Activated CD8-positive, alpha-beta memory T cell treated with anti-CD3 and anti-CD28 coated beads, Interleukin-2, amount 10 ng/mL, durations not matched to agents 7 days and 5 days (primary cell): ENCODE results near the gene ASZ1. TPM values are rescaled to one million over a fixed set of nuclear protein-coding genes. Genes with fewer than 3 reads are reported as not detected.
"Not testable (repeated sequence)": the region's sequence is repeated elsewhere in the genome, so short reads cannot be mapped to it uniquely, and the experiment has no call there.

Experiments
- ATAC-seq: fragments of 150-1000 bp; cut with Tn5 transposase; one replicate; pipeline ENCODE4 v1.10.0; 2021; ENCODE audit warnings: moderate library complexity
- CTCF ChIA-PET: fragments of 350-600 bp; sonication (Branson Sonifier 250); formaldehyde crosslinking; loops from one replicate; lab custom pipeline; 2021; ENCODE audit warnings: antibody characterized with exemption; lab: Charles Lee
- DNase-seq: peaks from one replicate; pipeline ENCODE4 v3.0.0-alpha.2; 2020
- H3K27ac Mint-ChIP-seq: one replicate; pipeline ENCODE4 v1.8.0; 2021; ENCODE audit warnings: mild to moderate bottlenecking, mixed read lengths
- H3K27me3 Mint-ChIP-seq: one replicate; pipeline ENCODE4 v1.8.0; 2021; ENCODE audit warnings: mixed read lengths
- H3K36me3 Mint-ChIP-seq: one replicate; pipeline ENCODE4 v1.8.0; 2021; ENCODE audit warnings: mild to moderate bottlenecking, mixed read lengths
- H3K4me1 Mint-ChIP-seq: one replicate; pipeline ENCODE4 v1.8.0; 2021; ENCODE audit warnings: mixed read lengths
- H3K4me3 Mint-ChIP-seq: one replicate; pipeline ENCODE4 v1.8.0; 2021; ENCODE audit warnings: mild to moderate bottlenecking, moderate library complexity, mixed read lengths
- H3K9me3 Mint-ChIP-seq: one replicate; pipeline ENCODE4 v1.8.0; 2022; ENCODE audit warnings: low read depth, mixed read lengths
- total RNA-seq, 2 experiments: library from RNA; stranded (reverse); gene quantifications; one replicate each; pipeline ENCODE4 v1.2.3, GENCODE V29; 2021

Gene ASZ1
- total RNA-seq, result not detected

GRCh38 chr7:117427258-117427701 is at the start of gene ASZ1:
ASZ1 (minus strand) TSS chr7:117427493; CDS start chr7:117427460, 33 bp downstream.
- H3K36me3 Mint-ChIP-seq, result no peaks in the 10 kb centered on the region
- ATAC-seq (no peak), DNase-seq (no peak)
- H3K27me3 Mint-ChIP-seq, result no peaks in the 10 kb centered on the region
- no peak within 1 kb of the TSS for H3K27ac Mint-ChIP-seq
- H3K4me1 Mint-ChIP-seq, result no peaks in the 10 kb centered on the region
- CTCF ChIA-PET, result no interaction called here
- H3K4me3 Mint-ChIP-seq, result no peak within 1 kb of the TSS
- H3K9me3 Mint-ChIP-seq, result peaks cover 2% of the 10 kb centered on the region

DNA sequence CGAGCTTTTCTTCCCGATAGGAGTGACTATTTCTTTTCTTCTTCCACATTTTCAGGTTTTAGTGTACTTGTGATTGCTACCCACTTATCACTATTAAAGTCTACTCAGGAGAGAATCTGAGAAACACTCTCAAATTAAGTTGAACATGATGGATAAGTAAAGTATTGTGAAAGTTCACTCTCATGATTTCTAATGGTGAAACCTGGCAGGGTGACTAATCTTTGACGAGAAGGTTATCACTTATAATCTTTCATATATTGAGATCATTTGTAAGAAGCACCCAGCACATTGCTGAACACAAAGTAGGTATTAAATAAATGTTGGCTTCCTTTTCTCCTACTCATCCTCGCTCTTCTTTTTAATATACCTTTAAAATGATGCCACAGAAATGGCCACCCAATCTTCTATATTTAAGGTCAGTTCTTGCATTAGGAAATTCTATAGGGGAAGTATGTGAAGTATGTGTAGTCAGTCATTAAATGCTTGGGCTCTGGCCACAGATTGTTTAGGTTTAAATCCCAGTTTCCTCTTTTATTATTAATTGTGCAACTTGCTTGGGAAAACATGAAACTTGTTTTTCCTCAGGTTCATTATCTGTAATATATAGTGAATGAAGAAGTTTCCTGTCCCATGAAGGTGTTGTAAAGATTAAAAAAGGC is 49.4 kb upstream of the ASZ1 start:
- Mint-ChIP-seq H3K9me3 (no peaks in the 10 kb centered on the region), H3K27me3 (peaks cover 27% of the 10 kb centered on the region), H3K4me3 (no peak overlapping the region), H3K27ac (no peak overlapping the region), H3K36me3 (no peaks in the 10 kb centered on the region), H3K4me1 (no peaks in the 10 kb centered on the region)
- DNase-seq (no peak), ATAC-seq (no peak)
- CTCF ChIA-PET, result no interaction called here

DNA sequence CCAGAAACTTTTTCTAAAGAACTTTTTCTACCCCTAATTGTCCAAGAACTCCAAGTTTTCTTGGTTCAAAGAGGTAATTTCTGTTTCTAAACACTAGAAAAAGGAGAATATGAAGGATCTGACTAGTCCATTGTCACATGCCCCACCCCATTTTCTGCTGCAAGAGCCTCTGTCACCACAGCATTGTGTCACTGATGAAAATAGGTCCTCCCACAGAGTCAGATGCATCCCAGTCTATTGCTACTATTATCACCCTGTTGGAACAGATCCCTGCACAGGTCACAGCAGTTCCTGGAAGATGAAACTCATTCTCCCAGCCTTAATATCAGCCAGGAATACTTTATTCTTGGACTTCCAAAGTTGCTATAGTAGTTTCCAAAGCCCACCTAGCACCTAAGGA is 45.0 kb upstream of the ASZ1 start:
- Mint-ChIP-seq H3K36me3 (no peaks in the 10 kb centered on the region), H3K27ac (no peak overlapping the region), H3K4me3 (no peak overlapping the region), H3K27me3 (no peaks in the 10 kb centered on the region), H3K4me1 (no peaks in the 10 kb centered on the region), H3K9me3 (no peaks in the 10 kb centered on the region)
- ATAC-seq (no peak), DNase-seq (no peak)
- CTCF ChIA-PET, result no interaction called here

GRCh38 chr7:117470777-117471176 is 43.5 kb upstream of the ASZ1 start:
- H3K4me1 Mint-ChIP-seq, result no peaks in the 10 kb centered on the region
- H3K27me3 Mint-ChIP-seq, result no peaks in the 10 kb centered on the region
- no peaks in the 10 kb centered on the region for H3K36me3 Mint-ChIP-seq
- DNase-seq, result no peak
- CTCF ChIA-PET, result no interaction called here
- no peak for ATAC-seq
- no peaks in the 10 kb centered on the region for H3K9me3 Mint-ChIP-seq
- no peak overlapping the region for H3K27ac Mint-ChIP-seq
- no peak overlapping the region for H3K4me3 Mint-ChIP-seq

- DNase-seq (no peak), ATAC-seq (no peak)
- CTCF ChIA-PET, result no interaction called here
- no peaks in the 10 kb centered on the region for H3K36me3 Mint-ChIP-seq
- no peak overlapping the region for H3K27ac Mint-ChIP-seq
- no peaks in the 10 kb centered on the region for H3K27me3 Mint-ChIP-seq
- no peak overlapping the region for H3K4me3 Mint-ChIP-seq
- no peaks in the 10 kb centered on the region for H3K9me3 Mint-ChIP-seq
- no peaks in the 10 kb centered on the region for H3K4me1 Mint-ChIP-seq
Measured at GRCh38 chr7:117468174-117468573, 40.9 kb upstream of the ASZ1 start.

DNA sequence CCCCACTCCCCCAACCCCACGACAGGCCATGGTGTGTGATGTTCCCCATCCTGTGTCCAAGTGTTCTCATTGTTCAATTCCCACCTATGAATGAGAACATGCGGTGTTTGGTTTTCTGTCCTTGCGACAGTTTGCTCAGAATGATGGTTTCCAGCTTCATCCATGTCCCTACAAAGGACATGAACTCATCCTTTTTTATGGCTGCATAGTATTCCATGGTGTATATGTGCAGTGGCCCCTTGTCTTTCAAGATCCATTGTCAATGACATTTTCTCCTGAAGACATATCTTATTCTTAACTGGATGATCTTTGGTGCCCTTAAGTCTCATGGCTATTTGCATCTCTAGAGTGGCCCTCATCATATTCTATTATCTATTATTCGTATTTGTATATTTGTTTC is 33.5 kb upstream of the ASZ1 start:
- H3K36me3 Mint-ChIP-seq, ATAC-seq, CTCF ChIA-PET, H3K27ac Mint-ChIP-seq, DNase-seq, H3K4me3 Mint-ChIP-seq, H3K9me3 Mint-ChIP-seq, H3K4me1 Mint-ChIP-seq, H3K27me3 Mint-ChIP-seq: not testable (repeated sequence)

GRCh38 chr7:117459735-117460134 is 32.4 kb upstream of the ASZ1 start:
- Mint-ChIP-seq H3K9me3 (no peaks in the 10 kb centered on the region), H3K27me3 (no peaks in the 10 kb centered on the region), H3K36me3 (no peaks in the 10 kb centered on the region), H3K4me3 (no peak overlapping the region), H3K27ac (no peak overlapping the region), H3K4me1 (no peaks in the 10 kb centered on the region)
- CTCF ChIA-PET, result no interaction called here
- DNase-seq (no peak), ATAC-seq (no peak)

- no peaks in the 10 kb centered on the region for H3K9me3 Mint-ChIP-seq
- H3K27ac Mint-ChIP-seq, result no peak overlapping the region
- ATAC-seq, result no peak
- H3K4me3 Mint-ChIP-seq, result no peak overlapping the region
- no peaks in the 10 kb centered on the region for H3K4me1 Mint-ChIP-seq
- no peaks in the 10 kb centered on the region for H3K27me3 Mint-ChIP-seq
- DNase-seq, result no peak
- no peaks in the 10 kb centered on the region for H3K36me3 Mint-ChIP-seq
- CTCF ChIA-PET, result no interaction called here
Measured at GRCh38 chr7:117458977-117459583, 31.8 kb upstream of the ASZ1 start.

GRCh38 chr7:117448655-117449054 is 21.4 kb upstream of the ASZ1 start:
- H3K27me3 Mint-ChIP-seq, result no peaks in the 10 kb centered on the region
- H3K4me3 Mint-ChIP-seq, result no peak overlapping the region
- CTCF ChIA-PET, result no interaction called here
- H3K36me3 Mint-ChIP-seq, result no peaks in the 10 kb centered on the region
- H3K9me3 Mint-ChIP-seq, result peaks cover 2% of the 10 kb centered on the region
- no peak for DNase-seq
- H3K4me1 Mint-ChIP-seq, result no peaks in the 10 kb centered on the region
- no peak for ATAC-seq
- H3K27ac Mint-ChIP-seq, result no peak overlapping the region

- Mint-ChIP-seq H3K27ac (no peak overlapping the region), H3K4me1 (no peaks in the 10 kb centered on the region), H3K36me3 (no peaks in the 10 kb centered on the region), H3K4me3 (no peak overlapping the region), H3K9me3 (peaks cover 2% of the 10 kb centered on the region), H3K27me3 (no peaks in the 10 kb centered on the region)
- CTCF ChIA-PET, result no interaction called here
- DNase-seq (no peak), ATAC-seq (no peak)
Measured at GRCh38 chr7:117446220-117446815, 19.0 kb upstream of the ASZ1 start.

DNA sequence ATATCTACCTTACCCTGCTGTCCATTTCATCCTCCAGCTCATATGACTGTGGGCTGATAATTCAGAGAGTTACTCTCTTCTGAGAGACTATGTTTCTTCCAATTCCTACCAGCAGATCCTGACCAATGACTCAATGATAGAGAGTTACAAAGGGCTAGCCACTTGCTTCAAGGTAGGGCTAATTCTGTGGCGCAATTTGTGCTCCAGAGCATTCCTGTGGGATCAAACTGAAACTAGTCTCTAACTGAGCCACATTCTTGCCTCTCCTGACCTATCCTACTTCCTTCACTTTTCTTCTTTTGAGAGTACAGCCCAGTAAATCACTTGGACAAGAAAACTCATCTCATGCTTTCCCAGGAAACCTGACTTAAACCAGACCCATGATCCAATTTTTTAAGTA is 17.9 kb upstream of the ASZ1 start:
- no peak for ATAC-seq

GRCh38 chr7:117444646-117445045 is 17.4 kb upstream of the ASZ1 start:
- H3K4me3 Mint-ChIP-seq, result no peak overlapping the region
- no peaks in the 10 kb centered on the region for H3K4me1 Mint-ChIP-seq
- H3K36me3 Mint-ChIP-seq, result no peaks in the 10 kb centered on the region
- H3K9me3 Mint-ChIP-seq, result peaks cover 5% of the 10 kb centered on the region
- ATAC-seq (no peak), DNase-seq (no peak)
- CTCF ChIA-PET, result no interaction called here
- no peak overlapping the region for H3K27ac Mint-ChIP-seq
- H3K27me3 Mint-ChIP-seq, result no peaks in the 10 kb centered on the region

More for the DNA sequence above, 17.9 kb upstream of the ASZ1 start:
- Mint-ChIP-seq H3K9me3 (peaks cover 5% of the 10 kb centered on the region), H3K27ac (no peak overlapping the region), H3K4me3 (no peak overlapping the region), H3K4me1 (no peaks in the 10 kb centered on the region), H3K36me3 (no peaks in the 10 kb centered on the region), H3K27me3 (no peaks in the 10 kb centered on the region)
- DNase-seq, result no peak
- CTCF ChIA-PET, result interaction anchor here (0.6 kb wide), 1 partner anchor 243 kb away, joined by 3 read pairs; no protein-coding TSS in a partner anchor

- no peak for ATAC-seq
- H3K27ac Mint-ChIP-seq, result no peak overlapping the region
Measured at GRCh38 chr7:117435475-117436043, 8.3 kb upstream of the ASZ1 start.

More at GRCh38 chr7:117435475-117436043, 8.3 kb upstream of the ASZ1 start:
- Mint-ChIP-seq H3K4me1 (no peaks in the 10 kb centered on the region), H3K4me3 (no peak overlapping the region), H3K9me3 (no peaks in the 10 kb centered on the region), H3K27me3 (no peaks in the 10 kb centered on the region), H3K36me3 (no peaks in the 10 kb centered on the region)
- CTCF ChIA-PET, result no interaction called here
- no peak for DNase-seq
